HCT116 (cell line): ENCODE measurements around the gene CREBBP. TPM values are rescaled to one million over a fixed set of nuclear protein-coding genes. Genes with fewer than 3 reads are reported as not detected.

Experiments used
- ATAC-seq: fragments of 200-7000 bp; cut with Tn5 transposase; 2 replicates; pipeline ENCODE4 v1.9.1; 2020; ENCODE audit warnings: mild to moderate bottlenecking, moderate library complexity
- BruUV-seq: library from RNA; stranded (reverse); fragments of 400-500 nt; replicated peaks from 2 replicates; lab custom pipeline; 2021; lab: Mats Ljungman, UMichigan
- CTCF ChIA-PET: fragments of 300-600 bp; sonication (Branson Sonifier 250); formaldehyde crosslinking; loops from one replicate; lab custom pipeline; 2021; ENCODE audit warnings: antibody characterized with exemption; lab: Charles Lee
- POLR2A ChIA-PET: fragments of 300-600, 350-600 bp; sonication (Branson Sonifier 250); formaldehyde crosslinking; loops from one replicate; lab custom pipeline; 2021; ENCODE audit warnings: antibody characterized with exemption; lab: Charles Lee
- RAD21 ChIA-PET, 2 experiments: fragments of 300-600 bp; sonication (Branson Sonifier 250); formaldehyde crosslinking; loops; one replicate each; lab custom pipeline; 2023; ENCODE audit warnings: low total read pairs in 2 of 2; ENCODE audit not compliant: uncharacterized antibody in 2 of 2, unreplicated experiment in 2 of 2, low non-redundant PET in 1 of 2; lab: Charles Lee
- DNase-seq: peaks from one replicate; pipeline ENCODE4 v3.0.0-alpha.2; 2010; ENCODE audit warnings: low read depth, low spot score
- H2AFZ ChIP-seq: fragments of 200-600 bp; shearing (Covaris generic), sonication (generic); 2 replicates; pipeline ENCODE4 v1.6.1; 2017; ENCODE audit warnings: low read depth, mixed run types, mixed read lengths, antibody characterized with exemption, low read length; ENCODE audit not compliant: poor library complexity, severe bottlenecking
- H3K27ac ChIP-seq: 2 replicates; pipeline ENCODE4 v1.5.1; 2012; ENCODE audit warnings: low read depth, low read length
- H3K27me3 ChIP-seq: fragments of 200-600 bp; sonication (generic); 2 replicates; pipeline ENCODE4 v1.6.1; 2016; ENCODE audit warnings: mixed run types, low read length, mixed read lengths; ENCODE audit not compliant: insufficient read depth
- H3K36me3 ChIP-seq, 2 experiments: fragments of 200-500 bp in 1 of 2; fragments of 200-600 bp in 1 of 2; sonication (Bioruptor generic) in 1 of 2; sonication (generic) in 1 of 2; 2 replicates each; pipeline versions ENCODE4 v1.5.1 to v1.6.1; 2014 to 2016; ENCODE audit warnings: low read length in 2 of 2, inconsistent platforms in 1 of 2, mixed read lengths in 1 of 2, mixed run types in 1 of 2; ENCODE audit not compliant: insufficient read depth in 2 of 2, control insufficient read depth in 1 of 2
- H3K4me1 ChIP-seq, 2 experiments: fragments of 200-600 bp in 1 of 2; sonication (generic) in 1 of 2; 2 replicates each; pipeline versions ENCODE4 v1.5.1 to v1.6.1; 2012 to 2017; ENCODE audit warnings: low read length in 2 of 2, inconsistent platforms in 1 of 2, mild to moderate bottlenecking in 1 of 2, mixed read lengths in 1 of 2, mixed run types in 1 of 2, moderate library complexity in 1 of 2; ENCODE audit not compliant: insufficient read depth in 2 of 2, control insufficient read depth in 1 of 2
- H3K4me2 ChIP-seq: fragments of 200-600 bp; sonication (generic); 2 replicates; pipeline ENCODE4 v1.6.1; 2017; ENCODE audit warnings: mixed run types, low read length, mixed read lengths
- H3K4me3 ChIP-seq, 2 experiments: fragments of 200-600 bp in 1 of 2; sonication (generic) in 1 of 2; replicated peaks in 1 of 2; 2 replicates each; pipeline ENCODE4 v1.5.1; 2011 to 2016; ENCODE audit warnings: low read length in 2 of 2, control low read depth in 1 of 2, low read depth in 1 of 2, mild to moderate bottlenecking in 1 of 2, mixed read lengths in 1 of 2, mixed run types in 1 of 2
- H3K79me2 ChIP-seq: fragments of 200-600 bp; sonication (generic); 2 replicates; pipeline ENCODE4 v1.6.1; 2017; ENCODE audit warnings: mild to moderate bottlenecking, mixed run types, low read length, moderate library complexity, mixed read lengths; ENCODE audit not compliant: insufficient read depth
- H3K9ac ChIP-seq: fragments of 200-600 bp; sonication (generic); 2 replicates; pipeline ENCODE4 v1.6.1; 2016; ENCODE audit warnings: low read length, mixed read lengths
- H3K9me2 ChIP-seq: fragments of 200-600 bp; sonication (generic), shearing (Covaris generic); 2 replicates; pipeline ENCODE4 v1.6.1; 2017; ENCODE audit warnings: mixed run types, mild to moderate bottlenecking, moderate library complexity; ENCODE audit not compliant: insufficient read depth
- H3K9me3 ChIP-seq, 2 experiments: fragments of 200-500 bp in 1 of 2; fragments of 200-600 bp in 1 of 2; sonication (Bioruptor generic) in 1 of 2; sonication (generic) in 1 of 2; 2 replicates each; pipeline ENCODE4 v1.6.1; 2014 to 2017; ENCODE audit warnings: low read length in 2 of 2, mixed read lengths in 2 of 2, inconsistent platforms in 1 of 2, low read depth in 1 of 2, mild to moderate bottlenecking in 1 of 2, mixed run types in 1 of 2, moderate library complexity in 1 of 2; ENCODE audit not compliant: control insufficient read depth in 1 of 2, insufficient read depth in 1 of 2
- H4K20me1 ChIP-seq: fragments of 200-600 bp; sonication (generic), shearing (Covaris generic); 2 replicates; pipeline ENCODE4 v1.6.1; 2017; ENCODE audit warnings: mixed run types, mild to moderate bottlenecking, moderate library complexity; ENCODE audit not compliant: insufficient read depth
- CBX3 ChIP-seq: IDR thresholded peaks from 2 replicates; pipeline ENCODE4 v1.6.1; 2012; ENCODE audit warnings: low read depth
- EGR1 ChIP-seq: IDR thresholded peaks from 2 replicates; pipeline ENCODE4 v1.6.1; 2012; ENCODE audit warnings: low read depth
- ELF1 ChIP-seq: IDR thresholded peaks from 2 replicates; pipeline ENCODE4 v1.6.1; 2012; ENCODE audit warnings: low read depth, borderline replicate concordance
- EZH2phosphoT487 ChIP-seq: fragments of 200-600 bp; IDR thresholded peaks from 2 replicates; pipeline ENCODE4 v1.6.1; 2018; ENCODE audit warnings: antibody characterized with exemption, borderline replicate concordance
- POLR2AphosphoS5 ChIP-seq: IDR thresholded peaks from 2 replicates; pipeline ENCODE4 v1.6.1; 2011; ENCODE audit warnings: mild to moderate bottlenecking, low read depth, low read length, moderate library complexity
- RAD21 ChIP-seq: IDR thresholded peaks from 2 replicates; pipeline ENCODE4 v1.6.1; 2012; ENCODE audit warnings: low read depth, mild to moderate bottlenecking
- ZFX ChIP-seq: fragments of 450-650 bp; IDR thresholded peaks from 2 replicates; pipeline ENCODE4 v1.6.1; 2017
- ZNF274 ChIP-seq: fragments of 200-500 bp; sonication (Bioruptor generic); IDR thresholded peaks from 2 replicates; pipeline ENCODE4 v1.6.1; 2014; ENCODE audit warnings: mild to moderate bottlenecking, low read depth, low read length, inconsistent platforms
- intact Hi-C: fragments of 100-400 bp; cut with micrococcal nuclease; formaldehyde crosslinking; loops from 2 replicates; pipeline ENCODE4 v1.10.0; 2022
- total RNA-seq: library from RNA; stranded (reverse); gene quantifications from one replicate; pipeline ENCODE4 v1.2.1, GENCODE V29; 2021; ENCODE audit not compliant: unreplicated experiment
- TF ChIP-seq, protein P1 (sequence below): IDR thresholded peaks from 2 replicates; pipeline ENCODE4 v1.6.1; 2012
- TF ChIP-seq, protein P2 (sequence below), 3 experiments: fragments of 200-600 bp in 1 of 3; sonication (generic) in 1 of 3; IDR thresholded peaks in 2 of 3; conservative IDR thresholded peaks in 1 of 3; 2 replicates each; pipeline ENCODE4 v1.5.1; 2012 to 2017; ENCODE audit warnings: low read depth in 2 of 3, low read length in 2 of 3, antibody characterized with exemption in 1 of 3, borderline replicate concordance in 1 of 3, control low read depth in 1 of 3, mild to moderate bottlenecking in 1 of 3, mixed read lengths in 1 of 3, mixed run types in 1 of 3, moderate library complexity in 1 of 3; ENCODE audit not compliant: insufficient read depth in 1 of 3

Gene CREBBP
- total RNA-seq, 1 experiment from 2014 or later: 42.7 TPM

DNA sequence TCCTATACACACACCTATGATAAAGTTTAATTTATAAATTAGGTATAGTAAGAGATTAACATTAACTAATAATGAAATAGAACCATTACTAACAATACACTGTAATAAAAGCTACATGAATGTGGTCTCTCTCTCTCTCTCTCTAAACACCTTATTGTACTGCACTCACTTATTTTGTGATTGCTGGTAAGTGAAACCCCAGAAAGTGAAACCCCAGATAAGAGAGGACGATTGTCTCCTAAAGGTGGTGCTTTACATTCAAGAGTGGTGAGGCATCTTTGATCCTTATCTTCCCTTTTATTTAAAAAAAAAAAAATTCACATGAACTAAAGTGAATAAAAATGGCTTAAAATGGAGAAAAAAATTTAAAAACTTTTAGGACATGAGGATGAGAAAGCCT, 83.0 kb downstream of the CREBBP start:
- Histone ChIP-seq H3K9me3 (no peaks in the 10 kb centered on the region), H3K4me3 (no peak overlapping the region), H3K27me3 (no peaks in the 10 kb centered on the region), H3K36me3 (no peaks in the 10 kb centered on the region), H3K4me2 (no peak overlapping the region), H3K27ac (no peak overlapping the region), H4K20me1 (peaks cover 9% of the 10 kb centered on the region), H2AFZ (no peak overlapping the region), H3K9me2 (no peaks in the 10 kb centered on the region), H3K79me2 (peaks cover 90% of the 10 kb centered on the region), H3K9ac (no peak overlapping the region), H3K4me1 (no peaks in the 10 kb centered on the region)
- intact Hi-C loops: no loop called here
- TF ChIP-seq ZFX (no peak), ELF1 (no peak)
- TF ChIP-seq, protein P1, sequence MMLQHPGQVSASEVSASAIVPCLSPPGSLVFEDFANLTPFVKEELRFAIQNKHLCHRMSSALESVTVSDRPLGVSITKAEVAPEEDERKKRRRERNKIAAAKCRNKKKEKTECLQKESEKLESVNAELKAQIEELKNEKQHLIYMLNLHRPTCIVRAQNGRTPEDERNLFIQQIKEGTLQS: no peak
- ChIA-PET CTCF (no interaction called here), POLR2A (no interaction called here), RAD21 (no interaction called here)
- DNase-seq: no peak
- no TSS peak for BruUV-seq
- ATAC-seq: no peak

DNA sequence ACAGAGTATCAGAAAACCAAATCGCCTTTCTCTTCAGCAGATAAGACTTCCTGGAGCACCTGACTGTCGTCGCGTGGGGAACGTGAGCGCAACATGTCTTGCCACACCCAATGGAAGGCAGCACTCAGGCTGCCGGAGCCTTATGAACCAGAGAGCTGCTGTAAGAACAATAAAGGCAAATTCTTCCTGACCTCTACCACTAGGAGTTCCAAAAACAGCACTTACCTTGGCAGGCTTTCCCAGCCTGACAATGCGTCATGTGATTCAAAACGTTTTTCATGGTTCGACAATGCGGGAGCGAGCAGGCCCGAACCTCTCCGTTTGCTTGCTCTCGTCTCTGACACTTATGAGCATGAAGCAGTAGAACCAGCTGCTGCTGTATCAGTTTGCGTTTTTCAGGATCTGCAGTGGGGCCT, 87.3 kb downstream of the CREBBP start:
- intact Hi-C loops: no loop called here
- Histone ChIP-seq H3K36me3 (peaks cover 8 to 9% of the 10 kb centered on the region in 2 experiments; a peak in 3 of 4 replicates), H3K9me3 (no peaks in the 10 kb centered on the region), H4K20me1 (0 out of 2 replicates have a peak, but pooled peaks cover 3% of the 10 kb centered on the region), H3K4me1 (no peaks in the 10 kb centered on the region), H3K4me3 (no peak overlapping the region), H3K27me3 (no peaks in the 10 kb centered on the region), H3K9me2 (no peaks in the 10 kb centered on the region), H3K4me2 (no peak overlapping the region), H3K79me2 (peaks cover 57% of the 10 kb centered on the region), H3K27ac (no peak overlapping the region), H3K9ac (no peak overlapping the region), H2AFZ (no peak overlapping the region)
- no peak for DNase-seq
- TF ChIP-seq ZFX (no peak), RAD21 (no peak), POLR2AphosphoS5 (no peak), EGR1 (no peak), ZNF274 (no peak), CBX3 (no peak), EZH2phosphoT487 (no peak)
- TF ChIP-seq, protein P1: no peak
- TF ChIP-seq, protein P2, sequence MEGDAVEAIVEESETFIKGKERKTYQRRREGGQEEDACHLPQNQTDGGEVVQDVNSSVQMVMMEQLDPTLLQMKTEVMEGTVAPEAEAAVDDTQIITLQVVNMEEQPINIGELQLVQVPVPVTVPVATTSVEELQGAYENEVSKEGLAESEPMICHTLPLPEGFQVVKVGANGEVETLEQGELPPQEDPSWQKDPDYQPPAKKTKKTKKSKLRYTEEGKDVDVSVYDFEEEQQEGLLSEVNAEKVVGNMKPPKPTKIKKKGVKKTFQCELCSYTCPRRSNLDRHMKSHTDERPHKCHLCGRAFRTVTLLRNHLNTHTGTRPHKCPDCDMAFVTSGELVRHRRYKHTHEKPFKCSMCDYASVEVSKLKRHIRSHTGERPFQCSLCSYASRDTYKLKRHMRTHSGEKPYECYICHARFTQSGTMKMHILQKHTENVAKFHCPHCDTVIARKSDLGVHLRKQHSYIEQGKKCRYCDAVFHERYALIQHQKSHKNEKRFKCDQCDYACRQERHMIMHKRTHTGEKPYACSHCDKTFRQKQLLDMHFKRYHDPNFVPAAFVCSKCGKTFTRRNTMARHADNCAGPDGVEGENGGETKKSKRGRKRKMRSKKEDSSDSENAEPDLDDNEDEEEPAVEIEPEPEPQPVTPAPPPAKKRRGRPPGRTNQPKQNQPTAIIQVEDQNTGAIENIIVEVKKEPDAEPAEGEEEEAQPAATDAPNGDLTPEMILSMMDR (IDR thresholded peaks at IDR 0.05 in 2 of 3, conservative IDR thresholded peaks at IDR 0.05 in 1 of 3; ENCODE audit: borderline replicate concordance in 1 of 3, insufficient read depth in 1 of 3, low read depth in 2 of 3, low read length in 2 of 3): no peak
- no TSS peak for BruUV-seq
- ATAC-seq: 0 out of 2 replicates have a peak, but pooled peaks have one; percentile 22
- ChIA-PET CTCF (no interaction called here), POLR2A (no interaction called here), RAD21 (no interaction called here)
